ENCODE results near the gene NEU3.

DNA sequence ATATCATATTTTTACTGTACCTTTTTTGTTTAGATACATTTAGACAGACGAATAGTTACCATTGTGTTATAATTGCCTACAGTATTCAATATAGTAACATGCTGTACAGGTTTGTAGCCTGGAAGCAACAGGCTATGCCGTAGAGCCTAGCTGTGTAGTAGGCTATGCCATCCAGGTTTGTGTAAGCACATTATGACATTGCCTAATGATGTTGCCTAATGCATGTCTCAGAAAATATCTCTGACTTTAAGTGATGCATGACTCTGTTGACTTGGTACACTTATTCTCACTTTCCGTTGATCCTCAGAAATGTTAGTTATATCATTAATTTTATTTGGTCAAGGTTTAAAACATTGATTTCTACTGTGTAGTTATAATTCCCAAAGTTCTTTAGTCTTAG is 68.1 kb downstream of the NEU3 start:
- no peak for TF ChIP-seq SUZ12 (IDR thresholded peaks at IDR 0.05; ENCODE audit: extremely low read depth, insufficient read depth, insufficient read length)
- no peak for TF ChIP-seq YY1 (IDR thresholded peaks at IDR 0.05; ENCODE audit: insufficient read depth, insufficient read length)
